GM12873 (cell line): ENCODE results near the gene THUMPD1.

Source experiments
- CTCF ChIP-seq: IDR thresholded peaks from 2 replicates; pipeline ENCODE4 v1.5.1; 2012; ENCODE audit warnings: low read depth, mild to moderate bottlenecking, moderate library complexity, low read length, control low read depth; ENCODE audit not compliant: insufficient read depth; ENCODE audit errors: missing control alignments

Gene THUMPD1

GRCh38 chr16:20768818-20769217 is 27.2 kb upstream of the THUMPD1 start:
- no peak for TF ChIP-seq CTCF

- TF ChIP-seq CTCF, result no peak
Measured at GRCh38 chr16:20768121-20768520, 26.5 kb upstream of the THUMPD1 start.

- TF ChIP-seq CTCF, result no peak
Measured at GRCh38 chr16:20767577-20767976, 26.0 kb upstream of the THUMPD1 start.

GRCh38 chr16:20766294-20766693 is 24.7 kb upstream of the THUMPD1 start:
- TF ChIP-seq CTCF, result no peak

- no peak for TF ChIP-seq CTCF
Measured at GRCh38 chr16:20765732-20766131, 24.1 kb upstream of the THUMPD1 start.

GRCh38 chr16:20763461-20764232 is 22.0 kb upstream of the THUMPD1 start, which contains the start of gene ACSM3:
Gene ACSM3 (plus strand): TSS chr16:20764014. CDS start chr16:20770035, 6,021 bp downstream.
- no peak for TF ChIP-seq CTCF

GRCh38 chr16:20762404-20763123 is 20.9 kb upstream of the THUMPD1 start:
- TF ChIP-seq CTCF, result no peak
